ENCODE measurements around the gene VSIG10.
"Not testable (repeated sequence)": the region's sequence is repeated elsewhere in the genome, so short reads cannot be mapped to it uniquely, and the experiment has no call there.

Gene VSIG10

GRCh38 chr12:118103601-118104382 is at the start of gene VSIG10:
VSIG10 (minus strand) TSS chr12:118104011; CDS start chr12:118103671, 340 bp downstream.
- peak; percentile 40 to 49 for ATAC-seq

- no peak for ATAC-seq
Observed at GRCh38 chr12:118151755-118152154, 47.9 kb upstream of the VSIG10 start.

- ATAC-seq: no peak
Observed at GRCh38 chr12:118150625-118151024, 46.8 kb upstream of the VSIG10 start.

GRCh38 chr12:118148287-118148686 is 44.5 kb upstream of the VSIG10 start:
- no peak for ATAC-seq

- ATAC-seq: no peak
Observed at GRCh38 chr12:118145798-118146156, 42.0 kb upstream of the VSIG10 start.

GRCh38 chr12:118145113-118145797 is 41.4 kb upstream of the VSIG10 start:
- ATAC-seq: no peak

- ATAC-seq: no peak
Observed at GRCh38 chr12:118144499-118144898, 40.7 kb upstream of the VSIG10 start.

- no peak for ATAC-seq
Observed at GRCh38 chr12:118140825-118141224, 37.0 kb upstream of the VSIG10 start.

- ATAC-seq: no peak
Observed at GRCh38 chr12:118137148-118137678, 33.4 kb upstream of the VSIG10 start.

GRCh38 chr12:118136559-118137003 is 32.8 kb upstream of the VSIG10 start:
- ATAC-seq: peak in 1 of 2 donors; percentile 40

- ATAC-seq: peak; percentile 100
Observed at GRCh38 chr12:118135788-118136558, 32.2 kb upstream of the VSIG10 start, which contains the start of gene PEBP1. PEBP1 (plus strand) TSS chr12:118136124; CDS start chr12:118136210, 86 bp downstream.

- not testable (repeated sequence) for ATAC-seq
Observed at GRCh38 chr12:118129436-118129835, 25.6 kb upstream of the VSIG10 start.

- ATAC-seq: no peak
Observed at GRCh38 chr12:118127867-118128266, 24.1 kb upstream of the VSIG10 start.

- no peak for ATAC-seq
Observed at GRCh38 chr12:118126119-118126757, 22.4 kb upstream of the VSIG10 start.

GRCh38 chr12:118125743-118126118 is 21.9 kb upstream of the VSIG10 start:
- no peak for ATAC-seq

- ATAC-seq: no peak
Observed at GRCh38 chr12:118124333-118124874, 20.6 kb upstream of the VSIG10 start.

- no peak for ATAC-seq
Observed at GRCh38 chr12:118122264-118122663, 18.5 kb upstream of the VSIG10 start.

GRCh38 chr12:118120579-118121363 is 17.0 kb upstream of the VSIG10 start:
- peak; percentile 55 to 73 for ATAC-seq

GRCh38 chr12:118119449-118119879 is 15.7 kb upstream of the VSIG10 start:
- ATAC-seq: no peak

- no peak for ATAC-seq
Observed at GRCh38 chr12:118109088-118109487, 5.3 kb upstream of the VSIG10 start.

- no peak for ATAC-seq
Observed at GRCh38 chr12:118107694-118108093, 3.9 kb upstream of the VSIG10 start.
